ENCODE measurements around the gene TPPP.
"Not testable (repeated sequence)": the region's sequence is repeated elsewhere in the genome, so short reads cannot be mapped to it uniquely, and the experiment has no call there.

Gene TPPP

GRCh38 chr5:645421-645820 lies 47.7 kb downstream of the TPPP start:
- DNase-seq (ENCODE audit: low read depth in 2 of 2), result no peak

GRCh38 chr5:644971-645370 lies 48.2 kb downstream of the TPPP start:
- no peak for DNase-seq (ENCODE audit: low read depth in 2 of 2)

GRCh38 chr5:644509-644908 lies 48.6 kb downstream of the TPPP start:
- no peak for DNase-seq (ENCODE audit: low read depth in 2 of 2)

GRCh38 chr5:643811-644271 lies 49.3 kb downstream of the TPPP start:
- DNase-seq (ENCODE audit: low read depth in 2 of 2), result no peak

GRCh38 chr5:643351-643801 lies 49.8 kb downstream of the TPPP start:
- DNase-seq (ENCODE audit: low read depth in 2 of 2), result no peak

GRCh38 chr5:642481-642880 lies 50.7 kb downstream of the TPPP start:
- no peak for DNase-seq (ENCODE audit: low read depth in 2 of 2)

- DNase-seq (ENCODE audit: low read depth in 2 of 2), result no peak
These were observed 51.8 kb downstream of the TPPP start for GRCh38 chr5:641331-641765.

- DNase-seq (ENCODE audit: low read depth in 2 of 2), result no peak
These were observed 52.5 kb downstream of the TPPP start for GRCh38 chr5:640461-641330.

GRCh38 chr5:639584-640213 lies 53.5 kb downstream of the TPPP start:
- DNase-seq (ENCODE audit: low read depth in 2 of 2), result no peak

GRCh38 chr5:639253-639530 lies 54.0 kb downstream of the TPPP start:
- DNase-seq (ENCODE audit: low read depth in 2 of 2), result no peak

- DNase-seq (ENCODE audit: low read depth in 2 of 2), result no peak
These were observed 54.5 kb downstream of the TPPP start for GRCh38 chr5:638501-639252.

- DNase-seq (ENCODE audit: low read depth in 2 of 2), result no peak
These were observed 55.3 kb downstream of the TPPP start for GRCh38 chr5:637581-638450.

GRCh38 chr5:636951-637350 lies 56.2 kb downstream of the TPPP start:
- DNase-seq (ENCODE audit: low read depth in 2 of 2), result no peak

GRCh38 chr5:635306-636055 lies 57.7 kb downstream of the TPPP start:
- no peak for DNase-seq (ENCODE audit: low read depth in 2 of 2)

GRCh38 chr5:634191-634590 lies 59.0 kb downstream of the TPPP start:
- DNase-seq (ENCODE audit: low read depth in 2 of 2), result no peak

- no peak for DNase-seq (ENCODE audit: low read depth in 2 of 2)
These were observed 59.6 kb downstream of the TPPP start for GRCh38 chr5:633501-633955.

- not testable (repeated sequence) for DNase-seq (ENCODE audit: low read depth in 2 of 2)
These were observed 64.6 kb downstream of the TPPP start for GRCh38 chr5:628351-629205.

- DNase-seq (ENCODE audit: low read depth in 2 of 2), result no peak
These were observed 65.3 kb downstream of the TPPP start for GRCh38 chr5:627840-628239.

GRCh38 chr5:626850-627249 lies 66.3 kb downstream of the TPPP start:
- no peak for DNase-seq (ENCODE audit: low read depth in 2 of 2)

GRCh38 chr5:625516-625915 lies 67.6 kb downstream of the TPPP start:
- DNase-seq (ENCODE audit: low read depth in 2 of 2), result no peak

Measured in stimulated activated CD8-positive, alpha-beta memory T cell treated with anti-CD3 and anti-CD28 coated beads, Interleukin-2, amount 100 ng/mL, for 48 hours (primary cell).